Measurements from ENCODE around the gene RHCE. TPM values are rescaled to one million over a fixed set of nuclear protein-coding genes. Genes with fewer than 3 reads are reported as not detected.
"Not testable (repeated sequence)": the region's sequence is repeated elsewhere in the genome, so short reads cannot be mapped to it uniquely, and the experiment has no call there.

RHCE gene
- total and polyA plus RNA-seq, 4 donors, result 0.42 to 89.9 (median 0.69) TPM

GRCh38 chr1:25412872-25413623 is 7.6 kb downstream of the RHCE start:
- not testable (repeated sequence) for H3K4me3 ChIP-seq (ENCODE audit: low read depth in 1 of 3, low read length in 3 of 3); H3K4me1 ChIP-seq (ENCODE audit: control insufficient read depth in 4 of 4, insufficient read depth in 4 of 4, low read length in 3 of 4); H3K27ac ChIP-seq (ENCODE audit: low read depth in 1 of 2, low read length in 2 of 2); H3K9ac ChIP-seq (ENCODE audit: low read depth in 1 of 2, low read length in 2 of 2); DNase-seq (ENCODE audit: low spot score); H3K27me3 ChIP-seq (ENCODE audit: control insufficient read depth in 4 of 4, insufficient read depth in 4 of 4, low read length in 3 of 4); H3K9me3 ChIP-seq (ENCODE audit: control insufficient read depth in 4 of 4, low read length in 3 of 4); H3K36me3 ChIP-seq (ENCODE audit: control insufficient read depth in 4 of 4, insufficient read depth in 3 of 4, low read depth in 1 of 4, low read length in 3 of 4)
- 95% methylated on average over 13 of the region's 14 CpGs for WGBS

DNA sequence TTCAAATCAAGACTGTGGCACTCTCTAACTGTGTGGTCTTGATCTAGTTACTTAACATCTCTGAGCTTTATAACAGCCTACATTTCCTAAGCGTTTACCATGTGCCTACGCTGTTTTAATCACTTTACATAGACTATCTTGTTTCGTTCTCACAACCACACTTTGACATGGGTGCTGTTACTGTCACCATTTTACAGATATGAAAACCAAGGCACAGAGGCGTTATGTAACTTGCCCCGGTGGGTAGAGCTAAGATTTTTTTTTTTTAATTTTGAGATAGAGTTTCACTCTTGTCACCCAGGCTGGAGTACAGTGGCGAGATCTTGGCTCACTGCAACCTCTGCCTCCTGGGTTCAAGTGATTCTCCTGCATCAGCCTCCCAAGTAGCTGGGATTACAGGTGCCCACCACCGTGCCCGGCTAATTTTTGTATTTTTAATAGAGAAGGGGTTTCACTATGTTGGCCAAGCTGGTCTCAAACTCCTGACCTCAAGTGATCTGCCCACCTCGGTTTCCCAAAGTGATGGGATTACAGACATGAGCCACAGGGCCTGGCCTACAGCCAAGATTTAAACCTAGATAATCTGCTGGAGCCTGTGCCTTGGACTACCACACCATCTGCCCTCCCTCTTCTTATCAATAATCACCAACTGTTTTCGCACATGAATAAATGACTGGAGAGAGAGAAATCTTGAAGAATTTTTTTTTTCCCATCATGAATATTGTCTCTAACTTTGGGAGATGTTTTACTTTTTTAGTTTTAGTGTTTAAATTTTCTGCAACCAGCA is 10.8 kb downstream of the RHCE start:
- 90% methylated on average over 10 of the region's 10 CpGs for WGBS
- not testable (repeated sequence) for H3K9me3 ChIP-seq (ENCODE audit: control insufficient read depth in 4 of 4, low read length in 3 of 4); H3K4me1 ChIP-seq (ENCODE audit: control insufficient read depth in 4 of 4, insufficient read depth in 4 of 4, low read length in 3 of 4); DNase-seq (ENCODE audit: low spot score); H3K36me3 ChIP-seq (ENCODE audit: control insufficient read depth in 4 of 4, insufficient read depth in 3 of 4, low read depth in 1 of 4, low read length in 3 of 4); H3K27me3 ChIP-seq (ENCODE audit: control insufficient read depth in 4 of 4, insufficient read depth in 4 of 4, low read length in 3 of 4); H3K9ac ChIP-seq (ENCODE audit: low read depth in 1 of 2, low read length in 2 of 2); H3K4me3 ChIP-seq (ENCODE audit: low read depth in 1 of 3, low read length in 3 of 3); H3K27ac ChIP-seq (ENCODE audit: low read depth in 1 of 2, low read length in 2 of 2)

GRCh38 chr1:25405731-25406305 is 14.8 kb downstream of the RHCE start:
- H3K27ac ChIP-seq (ENCODE audit: low read depth in 1 of 2, low read length in 2 of 2); DNase-seq (ENCODE audit: low spot score); H3K4me1 ChIP-seq (ENCODE audit: control insufficient read depth in 4 of 4, insufficient read depth in 4 of 4, low read length in 3 of 4); H3K4me3 ChIP-seq (ENCODE audit: low read depth in 1 of 3, low read length in 3 of 3); H3K9ac ChIP-seq (ENCODE audit: low read depth in 1 of 2, low read length in 2 of 2); H3K36me3 ChIP-seq (ENCODE audit: control insufficient read depth in 4 of 4, insufficient read depth in 3 of 4, low read depth in 1 of 4, low read length in 3 of 4); H3K27me3 ChIP-seq (ENCODE audit: control insufficient read depth in 4 of 4, insufficient read depth in 4 of 4, low read length in 3 of 4); H3K9me3 ChIP-seq (ENCODE audit: control insufficient read depth in 4 of 4, low read length in 3 of 4): not testable (repeated sequence)
- WGBS, result 80% methylated on average over 9 of the region's 12 CpGs

DNA sequence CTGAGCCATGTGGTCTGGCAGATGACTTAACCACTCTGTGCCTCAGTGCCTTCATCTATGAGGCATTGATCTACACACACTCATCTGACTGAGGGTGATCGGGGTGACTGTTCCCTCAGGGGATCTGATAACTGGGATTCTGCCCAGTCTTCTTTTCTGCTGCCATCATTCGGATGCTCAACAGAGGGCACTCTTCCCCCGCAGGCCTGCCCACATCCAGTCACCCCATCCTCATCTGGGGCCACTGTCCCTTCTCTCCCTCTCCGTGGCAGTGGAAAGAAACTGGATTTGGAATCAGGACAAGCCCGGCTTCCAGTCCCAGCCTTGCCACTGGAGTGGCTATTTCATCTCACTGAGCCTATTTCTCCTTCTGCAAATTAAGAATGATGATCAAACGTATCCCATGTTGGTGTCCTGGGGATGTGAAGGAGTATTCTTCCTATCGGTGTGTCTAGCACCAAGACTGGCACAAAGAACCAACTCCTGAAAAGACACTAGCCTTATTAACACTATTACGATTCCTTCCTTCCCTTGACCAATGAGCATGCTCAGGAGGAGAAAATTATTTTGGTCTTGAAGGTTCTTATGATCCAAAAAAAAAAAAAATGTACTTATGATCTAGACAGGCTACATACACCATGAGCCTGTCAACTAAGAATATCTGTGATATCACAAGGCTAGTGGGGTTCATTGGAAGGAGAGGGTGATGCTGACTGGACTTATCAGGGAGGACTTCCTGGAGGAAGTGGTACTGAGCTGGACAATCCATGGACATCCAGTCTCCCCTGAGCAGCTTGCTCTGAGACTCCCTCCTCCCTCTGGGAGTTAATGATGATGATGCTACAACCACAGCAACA is 17.4 kb downstream of the RHCE start:
- H3K27ac ChIP-seq (ENCODE audit: low read depth in 1 of 2, low read length in 2 of 2); DNase-seq (ENCODE audit: low spot score); H3K4me3 ChIP-seq (ENCODE audit: low read depth in 1 of 3, low read length in 3 of 3); H3K27me3 ChIP-seq (ENCODE audit: control insufficient read depth in 4 of 4, insufficient read depth in 4 of 4, low read length in 3 of 4); H3K4me1 ChIP-seq (ENCODE audit: control insufficient read depth in 4 of 4, insufficient read depth in 4 of 4, low read length in 3 of 4); H3K36me3 ChIP-seq (ENCODE audit: control insufficient read depth in 4 of 4, insufficient read depth in 3 of 4, low read depth in 1 of 4, low read length in 3 of 4); H3K9ac ChIP-seq (ENCODE audit: low read depth in 1 of 2, low read length in 2 of 2); H3K9me3 ChIP-seq (ENCODE audit: control insufficient read depth in 4 of 4, low read length in 3 of 4): not testable (repeated sequence)
- TF ChIP-seq CTCF (IDR thresholded peaks at IDR 0.05; ENCODE audit: low read depth, low read length, missing input control) (peak; percentile 16), RAD21 (IDR thresholded peaks at IDR 0.05) (peak; percentile 62 to 68)
- 14% methylated on average over 6 of the region's 8 CpGs for WGBS

GRCh38 chr1:25398079-25398478 is 22.5 kb downstream of the RHCE start:
- WGBS, result no CpG with 5 or more reads among the region's 2 CpGs
- not testable (repeated sequence) for H3K27ac ChIP-seq (ENCODE audit: low read depth in 1 of 2, low read length in 2 of 2); H3K9me3 ChIP-seq (ENCODE audit: control insufficient read depth in 4 of 4, low read length in 3 of 4); H3K9ac ChIP-seq (ENCODE audit: low read depth in 1 of 2, low read length in 2 of 2); DNase-seq (ENCODE audit: low spot score); H3K36me3 ChIP-seq (ENCODE audit: control insufficient read depth in 4 of 4, insufficient read depth in 3 of 4, low read depth in 1 of 4, low read length in 3 of 4); H3K27me3 ChIP-seq (ENCODE audit: control insufficient read depth in 4 of 4, insufficient read depth in 4 of 4, low read length in 3 of 4); H3K4me3 ChIP-seq (ENCODE audit: low read depth in 1 of 3, low read length in 3 of 3); H3K4me1 ChIP-seq (ENCODE audit: control insufficient read depth in 4 of 4, insufficient read depth in 4 of 4, low read length in 3 of 4)

DNA sequence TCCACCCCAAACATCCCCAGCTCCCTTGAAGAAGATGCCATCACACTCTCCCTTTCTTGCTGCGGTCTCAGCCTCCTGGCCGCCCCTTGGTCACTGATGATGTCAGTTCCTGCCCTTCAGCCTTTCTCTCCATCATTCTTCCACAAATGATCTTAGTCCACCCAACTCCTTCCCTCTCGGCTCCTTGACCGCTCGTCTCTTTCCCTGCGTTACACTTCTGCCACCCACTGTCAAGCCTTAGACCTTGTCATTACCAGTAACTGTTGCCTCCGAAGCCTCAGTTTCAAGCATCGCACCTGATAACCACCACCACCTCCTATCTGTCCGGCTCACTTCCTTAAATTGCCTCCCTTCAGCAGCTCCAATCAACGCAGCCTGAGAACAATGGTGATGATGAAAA is 23.1 kb downstream of the RHCE start:
- not testable (repeated sequence) for H3K4me1 ChIP-seq (ENCODE audit: control insufficient read depth in 4 of 4, insufficient read depth in 4 of 4, low read length in 3 of 4); H3K27me3 ChIP-seq (ENCODE audit: control insufficient read depth in 4 of 4, insufficient read depth in 4 of 4, low read length in 3 of 4); H3K9me3 ChIP-seq (ENCODE audit: control insufficient read depth in 4 of 4, low read length in 3 of 4); H3K27ac ChIP-seq (ENCODE audit: low read depth in 1 of 2, low read length in 2 of 2); H3K9ac ChIP-seq (ENCODE audit: low read depth in 1 of 2, low read length in 2 of 2); H3K4me3 ChIP-seq (ENCODE audit: low read depth in 1 of 3, low read length in 3 of 3); DNase-seq (ENCODE audit: low spot score); H3K36me3 ChIP-seq (ENCODE audit: control insufficient read depth in 4 of 4, insufficient read depth in 3 of 4, low read depth in 1 of 4, low read length in 3 of 4)
- 59% methylated on average over 3 of the region's 10 CpGs for WGBS

All from liver (tissue), 9 donors.